Skin of body (tissue), 3 donors: ENCODE results near the gene KCND1. TPM values are rescaled to one million over a fixed set of nuclear protein-coding genes. Genes with fewer than 3 reads are reported as not detected.

Source experiments
- DNase-seq: peaks from one replicate; lab custom pipeline; 2025; lab: John Stamatoyannopoulos, UW
- small RNA-seq: library from RNA; depleted of rRNA; stranded (forward); fragments of <200 nt; gene quantifications from one replicate; pipeline ENCODE3, GENCODE V24; 2014; ENCODE audit warnings: low replicate concordance
- total RNA-seq: library from RNA; depleted of rRNA; stranded (reverse); fragments of >200 nt; gene quantifications from one replicate; pipeline ENCODE4 v1.2.3, GENCODE V29; 2014

Gene KCND1
- total RNA-seq, 1 donor from 2014 or later, result 2.7 TPM

DNA sequence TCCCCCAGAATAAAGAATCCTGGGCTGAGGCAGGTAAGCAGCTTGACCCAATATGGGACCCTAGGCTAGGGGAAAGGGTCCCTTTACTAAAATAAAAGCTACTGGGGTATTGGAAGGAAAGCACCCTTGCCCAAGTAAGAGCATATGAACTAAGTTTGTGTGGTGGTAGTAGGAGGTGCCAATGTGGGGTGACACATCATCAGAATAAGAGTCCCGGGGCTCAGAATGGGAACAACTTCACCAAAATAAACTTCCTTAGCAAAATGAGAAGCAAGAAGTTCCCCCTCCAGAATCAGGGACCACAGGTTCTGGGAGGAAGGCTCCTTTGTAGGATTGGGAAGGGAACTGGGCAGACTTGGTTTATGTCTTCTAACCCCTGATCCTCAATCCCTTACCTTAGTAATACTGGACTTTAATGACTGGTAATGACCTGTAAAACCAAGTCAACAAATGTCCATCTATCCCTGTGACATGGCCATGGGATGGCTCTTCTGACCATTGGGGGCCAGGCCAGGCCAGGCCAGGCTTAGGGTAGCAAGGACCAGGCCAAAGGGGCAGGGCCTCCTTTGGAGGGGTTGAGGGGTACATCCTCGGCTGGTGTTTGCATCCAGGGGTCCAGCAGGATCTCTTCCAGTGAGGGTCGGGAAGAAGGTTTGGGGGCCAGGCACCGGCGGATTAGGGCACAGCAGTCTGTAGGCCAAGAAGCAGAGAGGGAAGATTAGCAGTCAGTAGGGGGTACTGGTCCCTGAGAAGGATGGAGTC is 57.9 kb downstream of the KCND1 start:
- DNase-seq, result no peak

DNA sequence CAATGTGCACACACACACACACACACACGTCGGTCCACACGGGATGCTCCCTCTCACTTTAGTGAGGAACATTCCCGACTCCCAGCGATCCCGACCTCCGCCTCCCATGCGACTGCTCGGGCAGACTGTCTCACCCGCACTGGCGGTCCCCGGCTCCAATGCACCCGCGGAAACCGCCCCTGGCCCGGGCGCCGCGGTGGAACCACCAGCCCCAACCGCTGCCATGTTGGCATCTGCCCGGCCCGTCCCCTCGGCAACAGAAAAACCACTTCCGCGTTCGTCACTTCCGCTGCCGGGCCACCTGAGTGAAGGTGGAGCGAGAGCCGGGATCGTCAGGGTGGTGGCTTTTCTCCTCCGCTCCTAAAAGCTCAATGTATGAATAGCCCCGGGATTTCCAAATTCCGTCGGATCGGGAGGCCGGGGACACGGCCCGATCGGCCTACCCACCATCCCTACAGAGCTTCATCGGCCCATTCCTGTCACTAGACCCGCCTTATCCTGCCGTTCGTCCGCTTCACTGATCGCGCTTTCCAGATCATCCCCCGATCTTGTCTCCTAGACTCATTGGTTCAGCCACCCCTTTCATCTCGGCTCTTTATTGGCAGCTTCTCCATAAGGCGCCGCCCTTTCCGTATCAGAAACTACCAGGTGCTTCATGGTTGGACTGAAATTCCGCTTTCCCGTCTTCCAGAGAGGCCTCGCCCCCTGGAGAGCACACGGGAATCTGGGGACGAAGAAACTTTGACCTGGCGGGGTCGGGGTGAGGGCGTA is 60.0 kb downstream of the KCND1 start, which contains the start of gene SLC35A2:
TSS of gene SLC35A2 (minus strand) at position 235 of the 771 bp plus-strand sequence. CDS start at position 225, 10 bp downstream.
- DNase-seq, result peak; percentile 33

Small RNA genes within 50 kb of the gene (small RNA-seq; reads per million reads assigned to genes)
- gene RNU6-722P, result not detected

Other genes with a start within 250 kb of the KCND1 start
- gene GLOD5, start 210.1 kb downstream of the KCND1 start, total RNA-seq, result not detected
- gene GATA1, start 185.3 kb downstream of the KCND1 start, total RNA-seq, result 1.1 TPM
- gene HDAC6, start 169.8 kb downstream of the KCND1 start, total RNA-seq, result 58.6 TPM
- not detected for gene ERAS, start 145.3 kb downstream of the KCND1 start, total RNA-seq
- gene PCSK1N, start 136.2 kb downstream of the KCND1 start, total RNA-seq, result 0.30 TPM
- 15.0 TPM for gene TIMM17B, start 74.1 kb downstream of the KCND1 start, total RNA-seq
- 31.7 TPM for gene PQBP1, start 73.9 kb downstream of the KCND1 start, total RNA-seq
- 7.6 TPM for gene SLC35A2, start 60.2 kb downstream of the KCND1 start, total RNA-seq
- 5.9 TPM for gene PIM2, start 52.8 kb downstream of the KCND1 start, total RNA-seq
- 19.9 TPM for gene OTUD5, start 14.2 kb downstream of the KCND1 start, total RNA-seq
- 23.7 TPM for gene GRIPAP1, start 30.4 kb upstream of the KCND1 start, total RNA-seq
- 17.0 TPM for gene TFE3, start 71.5 kb upstream of the KCND1 start, total RNA-seq
- 3.6 TPM for gene CCDC120, start 87.2 kb upstream of the KCND1 start, total RNA-seq
- 1.5 TPM for gene PRAF2, start 102.2 kb upstream of the KCND1 start, total RNA-seq
- 29.6 TPM for gene WDR45, start 108.0 kb upstream of the KCND1 start, total RNA-seq
- gene GPKOW, start 151.9 kb upstream of the KCND1 start, total RNA-seq, result 15.4 TPM
- gene MAGIX, start 190.9 kb upstream of the KCND1 start, total RNA-seq, result 1.4 TPM
- gene PLP2, start 200.1 kb upstream of the KCND1 start, total RNA-seq, result 24.7 TPM
- 8.1 TPM for gene PRICKLE3, start 214.5 kb upstream of the KCND1 start, total RNA-seq
- 1.7 TPM for gene SYP, start 228.3 kb upstream of the KCND1 start, total RNA-seq